NOMO-1 treated with DMSO at 0.1 percent for 48 hours (cell line): ENCODE data around the gene ECE1.
"Not testable (repeated sequence)": the region's sequence is repeated elsewhere in the genome, so short reads cannot be mapped to it uniquely, and the experiment has no call there.

Experiments
- DNase-seq: peaks from one replicate; lab custom pipeline; 2025; ENCODE audit not compliant: unreplicated experiment; lab: John Stamatoyannopoulos, UW

The ECE1 gene

GRCh38 chr1:21189421-21189820, 100.8 kb downstream of the ECE1 start:
- DNase-seq, result no peak

GRCh38 chr1:21188235-21188634, 102.0 kb downstream of the ECE1 start:
- no peak for DNase-seq

GRCh38 chr1:21185221-21185731, 105.0 kb downstream of the ECE1 start:
- no peak for DNase-seq

DNA sequence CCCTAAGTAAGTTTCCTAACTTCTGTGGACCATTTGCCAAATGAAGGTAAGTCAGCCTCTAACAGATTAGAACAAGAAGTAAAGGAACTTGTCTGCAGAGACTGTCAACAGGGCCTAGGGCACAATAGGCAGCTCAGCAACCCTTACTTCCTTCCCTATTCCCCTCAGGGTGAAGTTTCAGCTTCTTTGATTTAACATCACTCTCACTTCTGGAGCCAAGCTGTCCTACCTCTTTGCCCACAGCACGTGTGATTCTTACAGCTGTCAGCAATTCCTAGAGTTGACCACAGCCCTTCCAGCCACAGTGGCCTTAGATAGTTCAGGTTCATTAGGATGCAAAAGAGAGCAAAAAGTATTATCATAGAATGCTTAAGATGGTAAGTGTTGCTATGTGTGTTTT, 106.0 kb downstream of the ECE1 start:
- DNase-seq, result peak; percentile 65

GRCh38 chr1:21182181-21182731, 108.0 kb downstream of the ECE1 start:
- DNase-seq, result no peak

DNA sequence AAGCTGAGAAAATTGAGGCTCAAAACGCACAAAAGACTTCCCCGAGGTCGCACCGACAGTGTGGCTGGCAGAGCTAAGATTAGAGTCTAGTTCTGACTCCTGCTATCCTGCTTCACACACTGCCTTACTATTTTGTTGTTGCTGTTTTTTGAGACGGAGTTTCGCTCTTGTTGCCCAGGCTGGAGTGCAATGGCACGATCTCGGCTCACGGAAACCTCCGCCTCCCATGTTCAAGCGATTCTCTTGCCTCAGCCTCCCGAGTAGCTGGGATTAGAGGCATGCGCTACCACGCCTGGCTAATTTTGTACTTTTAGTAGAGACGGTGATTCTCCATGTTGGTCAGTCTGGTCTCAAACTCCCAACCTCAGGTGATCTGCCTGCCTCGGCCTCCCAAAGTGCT, 112.0 kb downstream of the ECE1 start:
- DNase-seq, result not testable (repeated sequence)

DNA sequence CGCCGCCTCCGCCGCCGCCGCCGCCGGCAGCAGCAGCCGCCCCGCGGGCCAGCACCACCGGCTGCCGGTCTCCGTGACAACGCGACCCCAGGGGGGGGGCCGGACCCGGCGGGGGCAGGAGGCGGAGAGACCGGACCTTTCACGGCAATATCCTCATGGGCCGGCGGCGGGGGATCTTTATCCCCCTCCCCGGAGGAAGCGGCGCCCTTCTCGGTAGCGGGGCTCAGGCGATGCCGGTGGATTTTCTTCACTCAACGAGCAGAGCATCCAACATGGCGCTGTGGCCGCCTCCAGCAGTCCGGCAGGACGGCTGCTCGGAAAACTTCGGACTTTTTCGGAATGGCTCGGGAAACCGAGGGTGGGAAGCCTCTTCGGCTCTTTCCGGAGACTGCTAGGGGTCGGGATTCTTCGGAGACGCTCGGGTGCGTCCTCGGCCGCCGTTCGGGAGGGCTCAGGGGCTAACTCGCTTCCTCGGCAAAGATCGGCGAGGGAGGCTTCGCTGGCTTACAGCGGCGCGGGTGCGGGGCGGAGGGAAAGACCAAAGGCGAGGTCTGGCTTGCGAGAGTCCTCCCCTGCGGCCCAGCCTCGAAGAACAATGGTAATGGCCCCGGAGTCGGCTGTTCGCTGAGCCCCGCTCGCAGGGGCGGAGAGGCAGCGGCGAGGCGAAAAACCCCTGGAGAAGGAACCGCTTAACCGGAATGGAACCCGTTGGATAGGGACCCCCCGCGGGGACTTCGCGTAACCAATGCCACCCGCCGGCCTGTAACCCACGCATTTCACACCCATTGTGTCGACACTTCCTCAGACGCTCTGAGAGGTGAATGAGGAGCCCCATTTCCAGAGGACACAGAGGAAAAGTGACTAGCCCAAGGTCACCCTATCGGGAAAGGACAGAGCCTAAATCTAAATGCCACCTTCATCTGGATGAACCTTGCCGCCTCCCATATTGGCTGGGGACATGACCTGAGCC, 113.4 kb downstream of the ECE1 start, which contains the start of gene EIF4G3:
TSS of gene EIF4G3 (minus strand) at position 312 of the 970 bp plus-strand sequence. CDS start 174,155 bp downstream, outside the sequence.
- DNase-seq, result peak; percentile 97

DNA sequence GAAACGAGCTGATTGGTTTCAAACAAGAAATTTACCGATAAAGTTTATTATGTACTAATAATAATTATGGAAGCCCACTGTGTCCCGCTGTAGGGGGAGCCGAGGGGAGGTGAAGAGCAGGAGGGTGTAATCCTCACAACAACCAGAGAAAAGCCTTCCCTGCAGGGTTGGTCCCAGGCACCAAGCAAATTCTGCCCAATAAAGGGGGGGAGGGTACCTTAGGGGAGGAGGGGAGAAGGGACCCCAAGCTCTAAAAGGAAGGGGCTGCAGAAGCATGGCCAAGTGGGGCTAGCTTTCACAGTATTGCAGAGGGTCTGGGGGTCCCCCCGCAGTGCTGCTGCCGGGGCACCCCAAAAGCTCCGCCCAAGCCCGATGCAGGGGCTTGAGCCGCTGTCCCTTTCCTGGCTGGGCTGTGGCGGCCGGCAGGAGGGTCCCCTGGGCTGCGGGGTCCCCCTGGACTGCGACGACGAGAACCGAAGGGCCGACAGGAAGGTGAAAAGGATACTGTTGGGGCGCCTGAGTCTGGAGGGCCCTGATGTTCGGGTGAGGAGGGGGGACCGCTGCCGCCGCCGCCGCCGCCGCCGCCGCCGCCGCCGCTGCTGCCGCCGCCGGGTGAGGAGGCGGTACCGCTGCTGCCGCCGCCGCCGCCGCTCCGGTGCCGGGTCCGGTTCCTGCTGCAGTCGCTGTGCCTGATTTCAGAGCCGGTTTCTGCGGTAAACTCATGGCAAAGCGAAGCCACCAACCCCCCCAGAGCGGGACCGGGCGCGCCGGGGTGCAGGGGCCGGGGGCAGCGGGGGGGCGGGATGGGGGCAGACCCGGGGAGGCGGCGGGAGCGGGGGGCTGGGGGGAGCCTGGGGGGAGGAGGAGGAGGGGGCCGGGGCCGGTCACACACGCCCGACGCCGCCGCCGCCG, 114.3 kb downstream of the ECE1 start:
- DNase-seq, result no peak

- DNase-seq, result peak; percentile 93
Observed at GRCh38 chr1:21175324-21175669, 115.0 kb downstream of the ECE1 start.

- no peak for DNase-seq
Observed at GRCh38 chr1:21174654-21175323, 115.5 kb downstream of the ECE1 start.

GRCh38 chr1:21174230-21174629, 116.0 kb downstream of the ECE1 start:
- no peak for DNase-seq

- not testable (repeated sequence) for DNase-seq
Observed at GRCh38 chr1:21173096-21173495, 117.2 kb downstream of the ECE1 start.

DNA sequence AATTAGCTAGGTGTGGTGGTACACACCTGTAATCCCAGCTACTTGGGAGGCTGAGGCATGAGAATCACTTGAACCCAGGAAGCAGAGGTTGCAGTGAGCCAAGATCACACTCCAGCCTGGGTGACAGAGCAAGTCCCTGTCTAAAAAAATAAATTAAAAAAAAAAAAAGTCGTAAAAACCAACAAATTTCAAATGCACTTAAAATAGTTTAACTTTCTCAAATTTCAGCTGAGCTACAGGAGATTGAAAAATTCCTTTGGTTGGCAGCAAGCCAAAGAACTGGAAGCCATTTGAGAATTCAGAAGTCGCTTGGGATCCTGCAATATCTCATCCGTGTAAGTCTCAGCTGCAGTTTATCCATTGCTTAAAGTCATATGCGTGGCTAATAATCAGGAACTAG, 119.4 kb downstream of the ECE1 start:
- DNase-seq, result not testable (repeated sequence)

GRCh38 chr1:21168444-21168843, 121.8 kb downstream of the ECE1 start:
- DNase-seq, result no peak
